ENCODE measurements around the gene HIVEP1.

HIVEP1 gene

DNA sequence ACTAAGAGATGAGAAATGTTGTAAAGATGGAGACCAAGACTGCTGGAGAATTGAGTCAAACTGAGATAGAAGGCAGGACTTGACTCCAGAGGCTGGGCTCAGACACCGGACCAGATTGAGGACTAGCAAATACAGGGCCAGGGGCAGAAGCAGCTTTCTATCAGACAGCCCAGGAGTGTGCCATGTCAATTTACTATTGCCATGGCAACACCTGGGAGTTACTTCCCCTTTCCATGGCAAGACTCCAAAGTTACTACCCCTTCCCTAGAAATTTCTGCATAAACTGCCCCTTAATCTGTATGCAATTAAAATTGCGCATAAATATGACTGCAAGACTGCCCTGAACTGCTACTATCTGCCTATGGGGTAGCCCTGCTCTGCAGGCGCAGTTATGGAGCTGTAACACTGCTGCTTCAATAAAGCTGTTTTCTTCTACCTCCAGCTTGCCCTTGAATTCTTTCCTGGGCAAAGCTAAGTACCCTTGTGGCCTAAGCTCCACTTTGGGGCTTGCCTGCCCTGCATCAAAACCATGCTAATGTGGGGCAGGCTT, 188.0 kb downstream of the HIVEP1 start:
- no peak for DNase-seq

DNA sequence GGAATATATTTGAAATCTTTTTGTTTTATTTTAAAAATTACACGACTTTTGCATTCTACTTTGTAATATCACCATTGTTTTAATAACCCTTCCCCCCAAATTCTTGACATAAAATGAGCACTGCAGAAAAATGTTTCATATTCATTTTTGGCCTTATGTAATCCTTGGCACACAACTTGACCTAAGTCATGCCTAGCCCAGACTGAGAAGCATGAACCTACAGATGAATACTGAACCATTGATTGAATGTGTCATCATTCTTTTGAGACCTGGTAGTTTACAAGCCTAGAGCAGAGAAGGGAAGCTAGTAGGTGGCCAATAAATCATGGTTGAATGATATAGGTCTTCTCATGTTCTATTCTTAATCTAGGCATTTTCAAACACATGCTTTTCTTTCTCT, 188.6 kb downstream of the HIVEP1 start:
- no peak for DNase-seq

DNA sequence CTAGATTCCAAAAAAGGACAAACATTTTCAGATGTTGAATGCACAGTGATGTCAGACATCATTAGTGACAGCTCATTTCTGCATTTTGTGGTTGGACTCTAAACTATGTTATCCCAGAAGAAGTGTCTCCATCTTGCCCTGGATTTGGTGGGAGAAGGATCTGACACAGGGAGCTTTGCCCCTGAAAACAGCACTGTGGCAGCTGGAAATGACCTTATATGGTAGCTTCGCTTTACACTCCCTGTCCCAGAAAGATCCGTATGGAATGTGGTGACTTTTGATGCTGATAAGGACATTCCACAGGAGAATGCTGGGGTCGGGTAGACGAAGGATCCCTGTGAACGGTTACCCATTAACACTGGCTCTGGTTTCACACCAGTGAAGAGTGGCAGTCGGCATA, 190.9 kb downstream of the HIVEP1 start:
- DNase-seq, result no peak

DNA sequence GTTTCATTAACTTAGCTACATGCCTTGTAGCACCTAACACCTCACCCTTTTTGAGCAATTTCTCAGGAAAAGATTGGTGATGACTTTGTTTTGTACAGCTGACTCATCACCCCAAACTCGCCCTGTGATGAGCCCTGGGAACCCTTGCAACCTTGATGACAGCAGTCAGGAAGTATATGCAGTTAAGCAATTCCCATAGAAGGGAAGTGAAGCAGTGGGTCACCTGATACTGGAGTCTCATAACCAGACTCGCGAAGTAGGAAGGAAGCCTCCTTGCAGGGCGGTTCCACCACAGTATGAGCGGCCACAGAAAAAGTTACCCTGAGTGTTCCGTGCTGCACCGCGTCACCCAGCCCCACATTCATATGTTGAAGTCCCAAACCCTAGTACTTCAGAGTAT, 196.1 kb downstream of the HIVEP1 start:
- no peak for DNase-seq

DNA sequence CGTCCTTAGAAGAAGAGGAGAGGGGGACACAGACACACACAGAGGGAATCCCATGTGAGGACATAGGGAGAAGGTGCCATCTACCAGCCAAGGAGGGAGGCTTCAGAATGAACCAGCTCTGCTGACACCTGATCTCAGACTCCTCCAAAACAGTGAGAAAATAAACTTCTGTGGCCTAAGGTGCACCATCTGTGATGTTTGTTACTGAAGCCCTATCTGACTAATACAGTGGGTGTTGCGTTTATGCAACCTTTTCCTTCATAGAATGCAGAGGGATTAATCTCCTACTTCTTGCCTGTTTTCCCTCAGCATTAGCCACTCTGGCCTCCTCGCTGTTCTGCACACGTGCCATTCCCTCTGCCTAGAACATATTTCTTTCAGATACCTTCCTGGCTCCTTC, 196.6 kb downstream of the HIVEP1 start:
- DNase-seq, result no peak

All from activated gamma-delta T cell treated with Interleukin-2 at 50 U/mL for 16 hours (primary cell).